CD4-positive, alpha-beta T cell treated with Interleukin-1 beta for 1 hour (primary cell): Measurements from ENCODE around the gene WDR1.

Source experiments
- DNase-seq, 2 donors: peaks; one replicate each; pipeline ENCODE4 v3.0.0-alpha.2; 2020 to 2022

WDR1 gene

GRCh38 chr4:10066206-10066605 lies 50.4 kb downstream of the WDR1 start:
- no peak for DNase-seq

GRCh38 chr4:10063544-10064300 lies 52.9 kb downstream of the WDR1 start:
- DNase-seq: peak in 1 of 2 donors; percentile 41

GRCh38 chr4:10061650-10062415 lies 54.8 kb downstream of the WDR1 start:
- DNase-seq: no peak

GRCh38 chr4:10058371-10058770 lies 58.2 kb downstream of the WDR1 start:
- no peak for DNase-seq

DNA sequence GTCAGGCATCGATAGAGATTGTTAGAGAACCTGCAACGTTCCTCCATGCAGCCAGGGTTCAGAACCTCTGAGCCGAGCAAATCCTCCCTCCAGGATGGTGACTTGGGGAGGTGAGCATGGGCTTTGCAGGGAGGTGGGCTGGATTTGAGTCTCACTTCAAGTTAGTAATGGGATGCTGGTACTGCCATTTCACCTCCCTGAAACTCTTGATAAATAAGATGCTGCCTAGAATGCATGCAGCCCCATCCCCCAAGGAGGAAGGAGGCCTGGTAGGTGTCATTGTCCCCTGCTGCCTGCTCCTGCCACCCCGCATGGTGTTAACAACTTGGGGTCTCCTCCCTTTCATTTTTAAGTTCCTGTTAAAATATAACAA lies 59.6 kb downstream of the WDR1 start:
- no peak for DNase-seq

- no peak for DNase-seq
Measured at GRCh38 chr4:10056334-10057022, 60.1 kb downstream of the WDR1 start.

- DNase-seq: no peak
Measured at GRCh38 chr4:10055871-10056270, 60.7 kb downstream of the WDR1 start.

DNA sequence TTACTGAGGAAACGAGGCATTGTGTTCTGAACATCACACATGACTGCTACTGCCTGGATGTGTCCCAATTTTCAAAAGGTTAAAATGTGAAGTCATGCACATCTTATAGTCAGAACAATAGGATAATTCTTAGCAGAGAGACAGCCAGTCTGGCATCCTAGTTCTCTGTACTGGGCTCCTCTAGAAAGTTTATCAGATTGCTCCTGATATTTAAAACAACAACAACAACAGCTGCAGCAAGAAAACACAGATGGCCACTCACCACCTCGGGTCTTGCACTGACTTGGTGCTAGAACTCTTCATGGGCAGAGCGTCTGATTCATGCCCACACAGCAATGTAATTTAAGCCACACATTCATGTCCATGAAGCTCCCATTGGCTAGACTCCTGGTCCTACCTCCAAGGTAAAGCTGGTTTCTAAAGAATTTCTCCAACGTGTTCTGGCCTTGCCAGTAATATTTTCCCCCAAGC lies 62.0 kb downstream of the WDR1 start:
- DNase-seq: no peak

- no peak for DNase-seq
Measured at GRCh38 chr4:10053635-10054453, 62.8 kb downstream of the WDR1 start.

GRCh38 chr4:10051517-10052135 lies 65.0 kb downstream of the WDR1 start:
- no peak for DNase-seq

- no peak for DNase-seq
Measured at GRCh38 chr4:10050721-10051120, 65.9 kb downstream of the WDR1 start.

- no peak for DNase-seq
Measured at GRCh38 chr4:10050261-10050661, 66.3 kb downstream of the WDR1 start.

GRCh38 chr4:10048941-10049697 lies 67.5 kb downstream of the WDR1 start:
- no peak for DNase-seq

DNA sequence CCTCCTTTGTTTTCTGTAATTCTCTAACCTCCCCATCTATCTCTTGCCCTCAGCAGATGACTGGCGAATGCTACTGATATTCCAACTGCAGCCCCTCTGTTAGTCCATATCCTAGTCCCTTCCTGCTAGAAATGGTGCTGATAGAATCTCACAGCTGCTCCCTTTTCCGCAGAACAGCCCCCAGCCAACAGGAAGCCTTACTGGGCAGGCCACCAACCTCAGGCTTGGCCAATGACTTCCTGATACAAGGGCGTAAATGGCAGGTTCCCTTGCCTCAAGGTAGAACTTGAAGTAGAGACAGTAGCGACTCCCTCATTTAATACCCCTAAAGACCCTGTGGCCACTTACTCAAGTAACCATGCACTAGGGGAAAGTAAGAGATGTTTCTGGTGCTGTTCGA lies 68.6 kb downstream of the WDR1 start:
- no peak for DNase-seq

- DNase-seq: no peak
Measured at GRCh38 chr4:10046471-10046870, 70.1 kb downstream of the WDR1 start.

DNA sequence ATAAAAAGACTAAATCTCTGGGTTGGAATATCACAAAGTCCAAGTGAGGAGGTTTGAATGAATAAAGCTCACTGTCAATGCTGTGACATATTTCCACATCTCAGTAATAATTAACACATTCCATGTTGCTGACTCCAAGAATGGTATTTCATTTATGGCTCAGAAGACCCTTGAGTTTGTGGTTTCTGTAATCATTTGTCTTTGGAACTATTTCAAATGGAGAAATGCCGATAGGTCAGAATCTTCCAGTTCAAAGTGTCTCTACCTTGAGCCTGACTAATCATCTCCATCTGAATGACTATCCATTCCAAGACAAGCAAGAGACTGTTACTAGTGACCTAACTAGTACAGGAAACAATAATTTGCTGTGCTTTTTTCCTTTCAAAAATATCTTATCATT lies 71.1 kb downstream of the WDR1 start:
- DNase-seq: no peak

- DNase-seq: no peak
Measured at GRCh38 chr4:10041036-10041435, 75.6 kb downstream of the WDR1 start.

GRCh38 chr4:10040049-10040892 lies 76.3 kb downstream of the WDR1 start:
- no peak for DNase-seq

- no peak for DNase-seq
Measured at GRCh38 chr4:10036807-10037342, 79.7 kb downstream of the WDR1 start.

DNA sequence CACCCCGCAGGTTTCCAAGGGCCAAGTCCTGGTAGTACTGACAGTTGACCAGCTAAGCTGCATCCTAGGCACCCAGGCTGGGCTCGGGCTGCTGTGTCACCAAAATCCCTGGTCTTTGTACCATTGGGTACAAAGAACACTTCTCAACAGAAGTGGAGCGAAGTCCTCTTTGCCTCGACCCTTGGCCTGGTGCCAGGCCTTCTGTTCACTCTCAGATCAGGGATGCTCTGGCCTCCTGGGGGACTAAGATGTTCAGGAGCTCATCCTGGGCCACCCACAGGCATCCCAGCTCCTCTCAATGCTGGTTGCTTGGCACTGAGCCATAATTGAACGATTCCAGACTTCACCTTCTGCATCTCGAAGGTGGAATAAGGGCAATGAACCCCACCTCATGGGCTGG lies 81.5 kb downstream of the WDR1 start:
- DNase-seq: no peak
